GM10847 (cell line): Measurements from ENCODE around the gene PDE4B.

Source experiments
- POLR2A ChIP-seq: IDR thresholded peaks from 2 replicates; pipeline ENCODE4 v1.6.1; 2011; ENCODE audit not compliant: insufficient read length; ENCODE audit errors: extremely low read depth

Gene PDE4B

GRCh38 chr1:66383168-66383567 is 590.5 kb downstream of the PDE4B start:
- TF ChIP-seq POLR2A, result no peak

- TF ChIP-seq POLR2A, result no peak
Observed at GRCh38 chr1:66383611-66384010, 590.9 kb downstream of the PDE4B start.

DNA sequence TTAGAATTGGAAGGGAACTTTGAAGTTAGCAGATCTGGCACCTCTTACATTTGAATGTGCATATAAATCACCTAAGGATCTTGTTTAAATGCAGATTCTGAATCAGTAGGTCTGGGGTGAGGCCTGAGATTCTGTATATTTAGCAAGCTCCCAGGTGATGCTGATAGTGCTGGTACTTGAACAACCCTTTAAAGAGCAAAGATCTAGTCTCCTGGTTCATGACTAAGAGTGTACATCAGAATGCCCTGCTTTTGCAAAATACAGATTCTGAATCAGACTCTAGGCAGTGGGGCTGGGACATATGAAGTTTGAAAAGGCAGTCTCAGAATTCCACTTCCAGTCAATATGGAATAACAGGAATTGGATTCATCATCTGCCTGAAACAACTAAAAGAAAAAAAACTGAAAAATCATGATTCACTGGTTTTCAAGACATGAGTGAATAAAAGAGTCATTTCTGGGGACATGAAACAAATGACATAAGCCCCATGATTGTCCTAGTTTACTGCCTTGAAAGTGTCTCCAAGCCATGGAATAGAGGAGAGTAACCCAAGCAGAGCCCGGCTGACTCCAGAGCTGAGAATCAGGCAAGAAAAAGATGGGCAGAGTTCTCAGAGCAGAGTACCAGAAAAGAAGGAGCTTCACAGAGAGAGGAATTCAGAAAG is 591.7 kb downstream of the PDE4B start:
- no peak for TF ChIP-seq POLR2A

- TF ChIP-seq POLR2A, result no peak
Observed at GRCh38 chr1:66386712-66387111, 594.0 kb downstream of the PDE4B start.

DNA sequence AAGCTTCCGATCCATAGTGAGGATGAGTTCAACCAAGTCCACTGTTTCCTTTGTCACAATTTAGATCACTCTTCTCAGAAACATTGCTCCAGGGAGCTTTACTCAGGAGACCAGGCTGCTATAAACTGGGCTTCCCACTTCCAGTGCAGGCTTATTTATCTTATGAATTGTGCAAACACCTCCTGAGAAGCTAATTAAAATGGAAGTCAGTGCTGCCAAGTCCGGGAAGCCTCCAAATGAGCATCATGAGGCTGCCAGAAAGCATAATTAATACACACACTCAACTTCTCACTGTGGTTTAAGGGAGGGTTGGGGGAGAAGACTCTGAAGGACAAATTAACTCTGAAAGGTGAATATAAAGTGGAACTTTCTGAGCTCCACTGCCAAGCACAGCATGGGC is 596.2 kb downstream of the PDE4B start:
- no peak for TF ChIP-seq POLR2A

GRCh38 chr1:66393586-66394287 is 601.0 kb downstream of the PDE4B start:
- TF ChIP-seq POLR2A, result no peak

- TF ChIP-seq POLR2A, result no peak
Observed at GRCh38 chr1:66394603-66395002, 601.9 kb downstream of the PDE4B start.

DNA sequence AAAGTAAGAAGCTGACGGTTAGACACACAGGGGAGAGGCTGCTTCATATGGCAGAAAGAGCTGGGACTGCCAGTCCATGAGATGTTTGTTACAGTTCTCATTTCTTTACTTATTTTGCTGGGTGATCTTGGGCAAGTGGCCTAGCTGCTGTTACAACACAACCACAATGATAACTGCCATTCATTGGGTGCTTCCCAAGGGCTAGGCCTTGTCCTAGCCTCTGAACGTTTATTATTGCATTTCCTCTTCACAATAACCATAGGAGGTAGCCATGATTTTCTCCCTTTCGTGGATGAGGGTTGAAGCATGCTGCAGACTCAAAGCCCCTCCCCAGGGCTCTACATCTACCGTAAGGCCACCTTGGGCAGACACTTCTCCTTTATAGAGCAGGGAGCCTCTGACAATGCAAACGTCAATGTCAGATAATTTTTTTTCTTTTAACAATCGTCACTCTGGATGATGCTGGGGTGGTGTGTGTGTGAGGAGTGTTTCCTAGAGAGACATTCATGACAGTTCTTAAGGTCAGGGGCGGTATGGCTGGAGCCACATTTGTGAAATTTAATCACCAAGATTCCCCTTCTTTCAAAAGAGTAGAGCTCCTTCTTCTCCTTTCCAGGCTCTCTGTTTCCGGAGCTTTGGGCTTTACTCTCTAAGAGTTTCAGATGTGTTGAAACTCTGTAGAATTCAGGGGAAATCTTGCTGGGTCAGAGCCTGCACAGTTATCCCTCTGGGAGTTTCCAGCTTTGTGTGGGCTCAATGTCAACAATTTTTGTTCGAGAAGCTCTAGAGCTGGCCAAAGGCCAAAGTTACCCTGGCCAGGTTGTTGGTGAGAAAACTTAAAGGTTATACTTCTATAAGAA is 602.7 kb downstream of the PDE4B start:
- no peak for TF ChIP-seq POLR2A

GRCh38 chr1:66396212-66396890 is 603.7 kb downstream of the PDE4B start:
- no peak for TF ChIP-seq POLR2A

DNA sequence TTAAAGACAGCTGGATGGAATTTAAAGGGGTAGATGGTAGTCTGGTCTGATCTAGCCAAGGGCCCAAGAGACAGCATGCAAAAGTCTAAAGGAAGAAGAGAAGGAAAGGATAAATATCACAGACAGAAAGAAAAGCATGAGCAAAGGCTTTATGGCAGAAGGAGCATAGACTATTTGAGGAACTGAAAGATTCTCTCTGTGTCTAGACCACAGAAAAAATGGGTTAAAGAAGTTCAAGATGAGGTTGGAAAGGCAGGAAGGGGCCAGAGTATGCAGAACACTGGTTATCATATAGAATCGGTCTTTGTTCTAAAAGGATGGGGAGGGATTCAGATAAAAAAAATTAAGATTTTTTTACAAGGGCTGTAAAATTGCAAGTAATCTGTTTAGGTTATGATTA is 604.5 kb downstream of the PDE4B start:
- TF ChIP-seq POLR2A, result no peak

DNA sequence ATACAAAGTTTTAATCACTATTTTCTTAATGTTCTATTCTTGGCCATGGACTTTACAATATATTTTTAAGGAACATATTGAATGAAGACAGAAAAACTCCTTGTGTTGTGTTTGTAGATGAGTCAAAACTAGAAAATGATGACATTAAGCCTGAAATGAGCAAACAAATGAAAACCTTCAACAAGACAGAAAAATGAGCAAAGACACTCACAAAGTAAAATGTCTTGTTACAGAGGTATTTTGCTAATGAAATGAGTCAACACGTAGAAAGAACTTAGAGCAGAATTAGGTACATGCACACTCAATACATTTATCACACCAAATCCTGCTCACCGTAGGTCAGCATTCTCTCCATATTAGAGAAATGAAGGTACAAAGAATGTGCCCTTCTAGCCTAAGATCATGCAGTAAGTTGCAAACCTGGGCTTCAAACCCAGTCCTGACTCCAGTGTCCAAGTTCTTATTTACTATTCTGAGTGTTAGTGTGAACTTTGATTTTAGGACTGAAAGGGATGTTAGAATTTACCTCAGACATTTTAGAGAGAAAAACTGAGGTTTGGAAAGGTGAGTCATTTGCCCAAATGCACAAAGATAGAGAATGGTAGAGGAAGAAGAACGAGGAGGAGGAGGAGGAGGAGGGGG is 607.3 kb downstream of the PDE4B start:
- TF ChIP-seq POLR2A, result no peak

DNA sequence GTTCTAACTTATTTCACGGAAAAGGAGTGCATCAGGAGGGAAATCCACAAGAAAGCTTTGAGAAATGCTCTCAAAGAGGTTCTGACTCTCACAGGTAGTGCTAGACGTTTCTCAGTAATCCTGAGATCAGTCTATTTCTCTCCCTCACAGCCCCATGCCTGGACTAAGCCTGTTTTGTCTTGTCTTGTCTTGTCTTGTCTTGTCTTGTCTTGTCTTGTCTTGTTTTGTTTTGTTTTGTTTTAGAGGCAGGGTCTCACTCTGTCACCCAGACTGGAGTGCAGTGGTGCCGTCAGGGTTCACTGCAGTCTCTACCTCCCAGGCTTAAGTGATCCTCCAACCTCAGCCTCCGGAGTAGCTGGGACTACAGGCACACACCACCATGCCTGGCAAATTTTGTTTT is 608.0 kb downstream of the PDE4B start:
- no peak for TF ChIP-seq POLR2A

DNA sequence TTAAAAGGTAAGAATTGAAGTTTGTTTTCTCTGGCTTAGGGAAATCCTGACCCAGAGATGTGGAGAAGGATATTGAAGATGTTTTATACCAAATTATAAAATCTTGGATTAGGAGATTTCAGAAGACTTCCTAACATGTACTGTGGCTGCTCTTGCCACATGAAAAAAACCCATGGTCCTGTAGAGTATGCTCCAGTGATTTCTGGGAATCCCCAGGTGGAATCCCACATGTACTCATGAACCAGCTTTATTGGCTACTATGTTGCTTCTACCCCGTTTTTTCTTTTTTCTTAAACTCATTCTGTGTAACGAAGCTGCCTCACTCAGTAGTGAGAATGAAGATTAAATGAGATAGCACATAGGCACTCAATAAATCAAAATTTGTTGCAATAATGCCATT is 608.5 kb downstream of the PDE4B start:
- no peak for TF ChIP-seq POLR2A

GRCh38 chr1:66402194-66402593 is 609.5 kb downstream of the PDE4B start:
- no peak for TF ChIP-seq POLR2A
